Brain microvascular endothelial cell (primary cell): ENCODE measurements around the gene NSUN5.

Source experiments
- DNase-seq: peaks from one replicate; pipeline ENCODE4 v3.0.0-alpha.2; 2020
- H3K27ac ChIP-seq: fragments of 250-450 bp; sonication (Bioruptor Pico); 2 replicates; pipeline ENCODE4 v1.5.1; 2020; ENCODE audit warnings: mild to moderate bottlenecking, moderate library complexity
- H3K27me3 ChIP-seq: fragments of 250-450 bp; sonication (Bioruptor Pico); replicated peaks from 2 replicates; pipeline ENCODE4 v1.5.1; 2020; ENCODE audit warnings: mild to moderate bottlenecking
- H3K36me3 ChIP-seq: fragments of 250-450 bp; sonication (Bioruptor Pico); replicated peaks from 2 replicates; pipeline ENCODE4 v1.5.1; 2020; ENCODE audit warnings: mild to moderate bottlenecking
- H3K4me3 ChIP-seq: 2 replicates; pipeline ENCODE4 v1.5.1; 2011; ENCODE audit warnings: low read depth, mild to moderate bottlenecking, control low read depth, low read length, moderate library complexity
- CTCF ChIP-seq: IDR thresholded peaks from 2 replicates; pipeline ENCODE4 v1.5.1; 2011; ENCODE audit warnings: low read depth, mild to moderate bottlenecking, moderate library complexity, low read length, control low read depth, inconsistent platforms; ENCODE audit errors: missing control alignments
- in situ Hi-C: cut with HindIII; loops from 2 replicates; pipeline ENCODE4 v1.10.0; 2017; ENCODE audit warnings: low sequenced_read_pairs, low pct_ligation_motif_present

NSUN5 gene

DNA sequence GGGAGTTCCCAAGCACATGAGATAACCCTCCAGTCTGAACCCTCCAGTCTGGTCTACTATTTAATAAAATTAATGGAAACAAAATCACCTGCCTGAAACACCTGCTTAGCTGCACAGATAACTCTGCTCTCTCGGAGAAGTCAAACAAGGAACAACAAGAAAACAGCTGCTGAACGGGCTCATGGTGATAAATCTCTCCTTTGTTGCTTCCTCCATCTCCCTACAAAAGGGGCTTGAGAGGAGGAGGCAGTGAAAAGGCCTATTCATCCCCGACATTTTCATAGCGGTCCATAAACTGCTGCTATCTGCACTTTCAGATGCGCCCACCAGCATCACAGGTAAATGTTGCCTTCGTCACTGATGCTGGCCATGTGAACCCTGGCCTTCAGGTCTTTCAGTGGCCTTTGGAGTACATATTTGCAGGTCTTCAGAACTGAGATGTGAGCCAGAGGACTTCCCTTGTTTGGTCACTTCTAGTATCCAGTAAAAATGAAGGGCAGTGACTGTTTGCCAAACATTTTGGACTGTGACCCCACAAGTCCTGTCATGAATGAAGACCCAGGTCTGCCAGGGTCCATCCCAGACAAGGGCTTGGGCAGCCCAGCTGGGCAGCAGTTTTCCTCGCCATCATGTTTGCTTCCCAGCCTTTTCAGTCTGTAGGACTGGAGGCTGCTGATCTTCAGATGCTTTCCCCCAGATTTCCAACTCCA, 35.2 kb upstream of the NSUN5 start:
- no peak for TF ChIP-seq CTCF
- in situ Hi-C loops: no loop called here
- H3K36me3 ChIP-seq: no peaks in the 10 kb centered on the region
- no peaks in the 10 kb centered on the region for H3K27me3 ChIP-seq
- H3K27ac ChIP-seq: no peak overlapping the region
- no peak overlapping the region for H3K4me3 ChIP-seq
- no peak for DNase-seq

GRCh38 chr7:73342645-73343044, 34.0 kb upstream of the NSUN5 start:
- Histone ChIP-seq H3K27ac (no peak overlapping the region), H3K36me3 (no peaks in the 10 kb centered on the region), H3K27me3 (no peaks in the 10 kb centered on the region), H3K4me3 (no peak overlapping the region)
- in situ Hi-C loops: no loop called here
- DNase-seq: peak; percentile 68
- TF ChIP-seq CTCF: peak; percentile 80

DNA sequence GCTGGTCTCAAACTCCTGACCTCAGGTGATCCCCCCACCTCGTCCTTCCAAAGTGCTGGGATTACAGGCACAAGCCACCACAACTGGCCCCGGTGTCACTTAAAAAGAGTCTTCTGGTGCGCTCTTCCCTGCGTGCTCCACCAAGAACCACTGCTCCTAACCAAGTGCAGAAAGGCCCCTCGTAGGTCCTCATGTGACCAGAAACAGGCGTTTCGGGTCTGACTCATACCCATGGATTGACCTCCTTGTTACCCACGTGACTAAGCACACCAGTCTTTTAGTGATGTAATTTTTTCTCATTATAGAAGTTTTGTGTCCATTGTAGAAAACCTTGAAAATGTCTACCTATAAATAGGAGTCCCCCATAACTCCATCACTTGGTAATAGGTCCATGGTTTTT, 33.3 kb upstream of the NSUN5 start:
- DNase-seq: peak; percentile 85
- Histone ChIP-seq H3K36me3 (no peaks in the 10 kb centered on the region), H3K27me3 (no peaks in the 10 kb centered on the region), H3K27ac (no peak overlapping the region), H3K4me3 (no peak overlapping the region)
- in situ Hi-C loops: no loop called here
- TF ChIP-seq CTCF: no peak

- Histone ChIP-seq H3K36me3 (no peaks in the 10 kb centered on the region), H3K27ac (no peak overlapping the region), H3K4me3 (no peak overlapping the region), H3K27me3 (no peaks in the 10 kb centered on the region)
- in situ Hi-C loops: no loop called here
- no peak for TF ChIP-seq CTCF
- DNase-seq: no peak
These were observed 31.9 kb upstream of the NSUN5 start for GRCh38 chr7:73340514-73340913.

DNA sequence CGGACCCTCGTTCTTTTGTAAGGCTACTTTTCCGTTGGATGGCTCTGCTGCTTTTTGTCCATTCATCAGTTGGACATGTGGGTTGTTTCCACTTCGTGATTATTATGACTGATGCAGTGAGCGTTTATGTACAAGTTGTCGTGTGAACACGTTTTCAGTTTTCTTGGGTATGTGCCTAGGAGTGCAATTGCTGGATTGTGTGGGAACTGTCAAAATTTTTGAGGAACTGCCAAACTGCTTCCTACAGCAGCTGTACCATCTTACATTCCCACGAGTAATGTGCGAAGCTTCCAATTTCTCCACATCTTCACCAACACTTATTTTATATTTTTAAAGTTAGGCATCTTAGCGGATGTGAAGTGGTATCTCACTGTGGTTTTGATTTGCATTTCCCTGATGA, 29.7 kb upstream of the NSUN5 start:
- Histone ChIP-seq H3K27ac (no peak overlapping the region), H3K4me3 (no peak overlapping the region), H3K27me3 (no peaks in the 10 kb centered on the region), H3K36me3 (no peaks in the 10 kb centered on the region)
- no peak for DNase-seq
- in situ Hi-C loops: no loop called here
- TF ChIP-seq CTCF: no peak

- no peaks in the 10 kb centered on the region for H3K27me3 ChIP-seq
- no peak for TF ChIP-seq CTCF
- H3K36me3 ChIP-seq: no peaks in the 10 kb centered on the region
- in situ Hi-C loops: no loop called here
- DNase-seq: no peak
- no peak overlapping the region for H3K27ac ChIP-seq
- no peak overlapping the region for H3K4me3 ChIP-seq
These were observed 23.8 kb upstream of the NSUN5 start for GRCh38 chr7:73332447-73332846.
